GM18520 (cell line): Measurements from ENCODE around the gene ANGPTL8.

Experiments
- ATAC-seq: cut with Tn5 transposase; IDR thresholded peaks from one replicate; pipeline ENCODE4 v1.9.1; 2021; ENCODE audit not compliant: unreplicated experiment

ANGPTL8 gene

GRCh38 chr19:11288349-11288748 lies 48.9 kb downstream of the ANGPTL8 start:
- ATAC-seq: no peak

- no peak for ATAC-seq
These were observed 50.8 kb downstream of the ANGPTL8 start for GRCh38 chr19:11290256-11290655.

- no peak for ATAC-seq
These were observed 52.0 kb downstream of the ANGPTL8 start for GRCh38 chr19:11291415-11291814.
